K562 (cell line): ENCODE results near the gene AKR1C4. TPM values are rescaled to one million over a fixed set of nuclear protein-coding genes. Genes with fewer than 3 reads are reported as not detected.

Experiments used
- ATAC-seq: fragments of 200-7000 bp; cut with Tn5 transposase; 3 replicates; pipeline ENCODE4 v1.9.1; 2020; ENCODE audit warnings: moderate library complexity
- BruUV-seq: library from RNA; stranded (reverse); fragments of 400-500 nt; replicated peaks from 2 replicates; lab custom pipeline; 2021; lab: Mats Ljungman, UMichigan
- CTCF ChIA-PET: fragments of 300-600 bp; formaldehyde crosslinking; extraction: SDS; loops from one replicate; lab custom pipeline; 2021; ENCODE audit warnings: low intra/inter-chr PET ratio; lab: Yijun Ruan, JAX
- POLR2A ChIA-PET: fragments of 300-600, 350-650 bp; sonication (Branson Sonifier 250); formaldehyde crosslinking; extraction: SDS; loops from one replicate; lab custom pipeline; 2021; ENCODE audit warnings: antibody characterized with exemption, inconsistent platforms; lab: Yijun Ruan, JAX
- DNase-seq, 4 experiments: peaks; one replicate each; pipeline versions ENCODE4 v3.0.0 to v3.0.0-alpha.2; 2011 to 2018; ENCODE audit warnings: low spot score in 3 of 4, mixed read lengths in 3 of 4; ENCODE audit errors: extremely low read depth in 1 of 4
- FAIRE-seq: peaks from 2 replicates; lab custom pipeline; 2011; peaks lifted over from hg19 to GRCh38; lab: Jason Lieb, UNC
- H2AFZ ChIP-seq: 2 replicates; pipeline ENCODE4 v1.6.0; 2011; ENCODE audit warnings: low read depth, low read length, control low read depth, inconsistent platforms
- H3K27ac ChIP-seq: fragments of 200-600 bp; 3 replicates; pipeline ENCODE4 v1.8.0; 2011; ENCODE audit warnings: low read depth, mild to moderate bottlenecking, control low read depth, inconsistent platforms, low read length, moderate library complexity, mixed read lengths; ENCODE audit errors: extremely low read depth
- H3K27me3 ChIP-seq, 2 experiments: fragments of 300-600 bp in 1 of 2; 2 replicates in 1 of 2; 3 replicates in 1 of 2; pipeline versions ENCODE4 v1.6.0 to v1.8.0; 2011; ENCODE audit warnings: inconsistent platforms in 2 of 2, low read length in 2 of 2, mild to moderate bottlenecking in 1 of 2, mixed read lengths in 1 of 2, moderate library complexity in 1 of 2; ENCODE audit not compliant: control insufficient read depth in 2 of 2, insufficient read depth in 2 of 2
- H3K36me3 ChIP-seq: fragments of 300-600 bp; 3 replicates; pipeline ENCODE4 v1.8.0; 2011; ENCODE audit warnings: mild to moderate bottlenecking, low read length, inconsistent platforms; ENCODE audit not compliant: control insufficient read depth, insufficient read depth
- H3K4me1 ChIP-seq, 2 experiments: fragments of 200-600 bp in 1 of 2; replicated peaks in 1 of 2; 2 replicates in 1 of 2; 3 replicates in 1 of 2; pipeline versions ENCODE4 v1.5.1 to v1.8.0; 2011; ENCODE audit warnings: inconsistent platforms in 2 of 2, low read length in 2 of 2, mild to moderate bottlenecking in 1 of 2, mixed read lengths in 1 of 2, moderate library complexity in 1 of 2; ENCODE audit not compliant: control insufficient read depth in 2 of 2, insufficient read depth in 2 of 2
- H3K4me2 ChIP-seq: 2 replicates; pipeline ENCODE4 v1.6.1; 2011; ENCODE audit warnings: low read length, control low read depth, inconsistent platforms, mixed read lengths; ENCODE audit not compliant: insufficient read depth
- H3K4me3 ChIP-seq: fragments of 200-600 bp; sonication (generic), shearing (Covaris generic); 2 replicates; pipeline ENCODE4 v1.5.1; 2016; ENCODE audit warnings: control low read depth, inconsistent platforms
- H3K79me2 ChIP-seq: fragments of 200-600 bp; 3 replicates; pipeline ENCODE4 v1.8.0; 2011; ENCODE audit warnings: low read length, inconsistent platforms; ENCODE audit not compliant: control insufficient read depth, insufficient read depth
- H3K9ac ChIP-seq, 2 experiments: 2 replicates each; pipeline versions ENCODE4 v1.6.0 to v1.6.1; 2011; ENCODE audit warnings: low read depth in 2 of 2, low read length in 2 of 2, control low read depth in 1 of 2, inconsistent platforms in 1 of 2, mild to moderate bottlenecking in 1 of 2, mixed read lengths in 1 of 2; ENCODE audit not compliant: insufficient read depth in 1 of 2
- H3K9me1 ChIP-seq: one replicate; pipeline ENCODE4 v1.6.0; 2011; ENCODE audit warnings: inconsistent platforms, mild to moderate bottlenecking, low read length, moderate library complexity; ENCODE audit not compliant: control insufficient read depth, insufficient read depth
- H3K9me3 ChIP-seq: replicated peaks from 2 replicates; pipeline ENCODE4 v1.5.1; 2011; ENCODE audit warnings: low read depth, low read length, inconsistent platforms; ENCODE audit not compliant: control insufficient read depth, insufficient read depth
- H4K20me1 ChIP-seq: replicated peaks from 2 replicates; pipeline ENCODE4 v1.6.1; 2011; ENCODE audit warnings: low read length, inconsistent platforms, mixed read lengths; ENCODE audit not compliant: control insufficient read depth, insufficient read depth
- EP300 ChIP-seq: IDR thresholded peaks from 2 replicates; pipeline ENCODE4 v1.6.1; 2012; ENCODE audit warnings: low read length, improper control_type of control experiment
- ESRRB ChIP-seq: fragments of 250-450 bp; sonication (Bioruptor Pico); IDR thresholded peaks from 2 replicates; pipeline ENCODE4 v1.5.0; 2020; ENCODE audit warnings: mild to moderate bottlenecking, moderate library complexity, borderline replicate concordance
- ETS2 ChIP-seq: IDR thresholded peaks from 2 replicates; pipeline ENCODE4 v1.6.1; 2016; ENCODE audit warnings: borderline replicate concordance, missing genetic modification characterization, mild to moderate bottlenecking, moderate library complexity, missing compliant biosample characterization; ENCODE audit not compliant: poor library complexity, severe bottlenecking
- EWSR1 ChIP-seq: fragments of 450-650 bp; IDR thresholded peaks from 2 replicates; pipeline ENCODE4 v1.6.1; 2018; ENCODE audit warnings: borderline replicate concordance, mild to moderate bottlenecking, low read depth, moderate library complexity; ENCODE audit not compliant: partially characterized antibody
- FUS ChIP-seq: fragments of 200-400 bp; formaldehyde crosslinking; optimal IDR thresholded peaks from 2 replicates; pipeline ENCODE3; 2017; ENCODE audit warnings: low read depth, low read length
- MYBL2 ChIP-seq, 2 experiments: fragments of 450-650 bp in 1 of 2; sonication (generic) in 1 of 2; formaldehyde crosslinking in 1 of 2; IDR thresholded peaks; 2 replicates each; pipeline versions ENCODE4 v1.6.1 to v1.8.1; 2017 to 2022; ENCODE audit warnings: borderline replicate concordance in 1 of 2, inconsistent platforms in 1 of 2, low read depth in 1 of 2, mild to moderate bottlenecking in 1 of 2, missing genetic modification reagents in 1 of 2, moderate library complexity in 1 of 2
- SETDB1 ChIP-seq: IDR thresholded peaks from one replicate; pipeline ENCODE4 v1.6.1; 2012; ENCODE audit warnings: low read length, control low read depth, inconsistent platforms
- SP1 ChIP-seq: sonication (generic); formaldehyde crosslinking; IDR thresholded peaks from 2 replicates; pipeline ENCODE4 v1.8.1; 2022; ENCODE audit warnings: mild to moderate bottlenecking, missing genetic modification reagents
- TCFL5 ChIP-seq: fragments of 250-450 bp; sonication (Bioruptor Pico); conservative IDR thresholded peaks from 2 replicates; pipeline ENCODE4 v1.6.1; 2021; ENCODE audit warnings: mild to moderate bottlenecking, moderate library complexity, matching md5 sums
- ZNF436 ChIP-seq: fragments of 250-450, 450-650 bp; sonication (Bioruptor Pico); formaldehyde crosslinking; IDR thresholded peaks from 2 replicates; pipeline ENCODE4 v1.7.0; 2020; ENCODE audit warnings: mild to moderate bottlenecking
- ZSCAN32 ChIP-seq: fragments of 450-650 bp; formaldehyde crosslinking; IDR thresholded peaks from 2 replicates; pipeline ENCODE4 v1.4.0; 2020; ENCODE audit warnings: mild to moderate bottlenecking, moderate library complexity
- WGBS: fragments of 100-300 bp; shearing (Covaris generic); methylation state at CpG from one replicate; pipeline ENCODE4 v1.1.6; 2016; ENCODE audit warnings: low coverage, mixed read lengths; ENCODE audit not compliant: insufficient coverage; ENCODE audit errors: missing lambda C conversion rate; 5-methylcytosine and 5-hydroxymethylcytosine counted together
- in situ Hi-C: fragments of 300-500 bp; cut with MboI; formaldehyde crosslinking; loops from 4 replicates; pipeline ENCODE4 v1.15.0; 2018; ENCODE audit warnings: inconsistent platforms, mixed read lengths
- intact Hi-C: fragments of 100-400 bp; cut with micrococcal nuclease; formaldehyde crosslinking; loops from 2 replicates; pipeline ENCODE4 v1.14.2; 2022
- polyA plus RNA-seq, 8 experiments: library from polyadenylated mRNA; depleted of rRNA in 4 of 8; stranded (reverse) in 5 of 8; unstranded in 3 of 8; fragments of >200 nt; fragmentation: Nextera tagmentation in 2 of 8; fragmentation: Illumina TruSeq in 1 of 8; extraction: Ambion mirVana in 2 of 8; extraction: Trizol in 1 of 8; gene quantifications; 2 replicates each; pipeline versions ENCODE4 v1.2.1 to v1.2.3, GENCODE V29; 2011 to 2014; ENCODE audit warnings: inconsistent platforms in 1 of 8, missing spikeins in 1 of 8
- total RNA-seq, 7 experiments: library from RNA; depleted of rRNA in 6 of 7; stranded (reverse); fragments of >200 nt in 6 of 7; fragmentation: Illumina TruSeq in 2 of 7; extraction: Trizol in 2 of 7; gene quantifications; 2 replicates each; pipeline versions ENCODE4 v1.2.1 to v1.2.3, GENCODE V29; 2011 to 2021; ENCODE audit warnings: low replicate concordance in 1 of 7
- TF ChIP-seq, protein P1 (sequence below): fragments of 450-650 bp; formaldehyde crosslinking; IDR thresholded peaks from 2 replicates; pipeline ENCODE4 v1.4.0; 2020; ENCODE audit warnings: mild to moderate bottlenecking, moderate library complexity
- TF ChIP-seq, protein P2 (sequence below), 2 experiments: fragments of 450-650 bp; IDR thresholded peaks; 2 replicates each; pipeline ENCODE4 v1.6.1; 2016; ENCODE audit warnings: mild to moderate bottlenecking in 2 of 2, borderline replicate concordance in 1 of 2, low read depth in 1 of 2, moderate library complexity in 1 of 2

Gene AKR1C4
- total and polyA plus RNA-seq, 9 of the 15 experiments (the other 6 are each of a cell fraction or from before 2014, with no cell fraction given), result 0.13 TPM; not detected in 8

DNA sequence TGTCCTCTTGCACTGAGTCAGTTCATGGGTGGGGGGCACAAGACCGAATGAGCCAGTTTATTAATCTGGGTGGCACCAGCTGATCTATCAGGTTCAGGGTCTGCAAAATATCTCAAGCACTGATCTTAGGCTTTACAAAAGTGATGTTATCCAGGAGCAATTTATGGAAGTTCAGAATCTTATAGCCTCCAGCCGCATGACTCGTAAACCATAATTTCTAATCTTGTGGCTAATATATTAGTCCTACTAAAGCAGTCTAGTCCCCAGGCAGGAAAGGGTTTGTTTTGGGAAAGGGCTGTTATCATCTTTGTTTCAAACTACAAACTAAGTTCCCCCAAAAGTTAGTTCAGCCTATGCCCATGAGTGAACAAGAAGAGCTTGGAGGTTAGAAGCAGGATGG lies 45.6 kb upstream of the AKR1C4 start:
- in situ Hi-C loops (no loop called here), intact Hi-C loops (no loop called here)
- Histone ChIP-seq H3K9me3 (0 out of 2 replicates have a peak, but pooled peaks cover 2% of the 10 kb centered on the region), H3K27ac (no peak overlapping the region), H3K4me3 (no peak overlapping the region), H3K9ac (no peak overlapping the region), H3K4me1 (no peaks in the 10 kb centered on the region; a peak in 1 of 5 replicates), H3K36me3 (no peaks in the 10 kb centered on the region), H4K20me1 (no peaks in the 10 kb centered on the region), H3K4me2 (no peak overlapping the region), H2AFZ (no peak overlapping the region), H3K79me2 (no peaks in the 10 kb centered on the region), H3K27me3 (no peaks in the 10 kb centered on the region), H3K9me1 (no peaks in the 10 kb centered on the region)
- ChIA-PET POLR2A (no interaction called here), CTCF (no interaction called here)
- DNase-seq (no peak), ATAC-seq (no peak), FAIRE-seq (no peak)
- WGBS, result 66% methylated on average over 3 of the region's 3 CpGs
- BruUV-seq, result no TSS peak
- TF ChIP-seq, protein P1, sequence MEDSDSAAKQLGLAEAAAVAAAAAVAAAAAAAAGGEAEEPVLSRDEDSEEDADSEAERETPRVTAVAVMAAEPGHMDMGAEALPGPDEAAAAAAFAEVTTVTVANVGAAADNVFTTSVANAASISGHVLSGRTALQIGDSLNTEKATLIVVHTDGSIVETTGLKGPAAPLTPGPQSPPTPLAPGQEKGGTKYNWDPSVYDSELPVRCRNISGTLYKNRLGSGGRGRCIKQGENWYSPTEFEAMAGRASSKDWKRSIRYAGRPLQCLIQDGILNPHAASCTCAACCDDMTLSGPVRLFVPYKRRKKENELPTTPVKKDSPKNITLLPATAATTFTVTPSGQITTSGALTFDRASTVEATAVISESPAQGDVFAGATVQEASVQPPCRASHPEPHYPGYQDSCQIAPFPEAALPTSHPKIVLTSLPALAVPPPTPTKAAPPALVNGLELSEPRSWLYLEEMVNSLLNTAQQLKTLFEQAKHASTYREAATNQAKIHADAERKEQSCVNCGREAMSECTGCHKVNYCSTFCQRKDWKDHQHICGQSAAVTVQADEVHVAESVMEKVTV (CRISPR knock-in tag), result no peak
- TF ChIP-seq SETDB1, result no peak
- TF ChIP-seq MYBL2 (IDR thresholded peaks at IDR 0.05; ENCODE audit: low read depth), result no peak
- TF ChIP-seq MYBL2 (CRISPR knock-in tag; IDR thresholded peaks at IDR 0.05; ENCODE audit: borderline replicate concordance), result no peak
- no peak for TF ChIP-seq ETS2 (tag)
- TF ChIP-seq ZSCAN32 (CRISPR knock-in tag), result no peak
- TF ChIP-seq SP1 (CRISPR knock-in tag), result no peak
- no peak for TF ChIP-seq EWSR1
- no peak for TF ChIP-seq FUS
- TF ChIP-seq ZNF436 (CRISPR knock-in tag), result no peak
- TF ChIP-seq, protein P2, sequence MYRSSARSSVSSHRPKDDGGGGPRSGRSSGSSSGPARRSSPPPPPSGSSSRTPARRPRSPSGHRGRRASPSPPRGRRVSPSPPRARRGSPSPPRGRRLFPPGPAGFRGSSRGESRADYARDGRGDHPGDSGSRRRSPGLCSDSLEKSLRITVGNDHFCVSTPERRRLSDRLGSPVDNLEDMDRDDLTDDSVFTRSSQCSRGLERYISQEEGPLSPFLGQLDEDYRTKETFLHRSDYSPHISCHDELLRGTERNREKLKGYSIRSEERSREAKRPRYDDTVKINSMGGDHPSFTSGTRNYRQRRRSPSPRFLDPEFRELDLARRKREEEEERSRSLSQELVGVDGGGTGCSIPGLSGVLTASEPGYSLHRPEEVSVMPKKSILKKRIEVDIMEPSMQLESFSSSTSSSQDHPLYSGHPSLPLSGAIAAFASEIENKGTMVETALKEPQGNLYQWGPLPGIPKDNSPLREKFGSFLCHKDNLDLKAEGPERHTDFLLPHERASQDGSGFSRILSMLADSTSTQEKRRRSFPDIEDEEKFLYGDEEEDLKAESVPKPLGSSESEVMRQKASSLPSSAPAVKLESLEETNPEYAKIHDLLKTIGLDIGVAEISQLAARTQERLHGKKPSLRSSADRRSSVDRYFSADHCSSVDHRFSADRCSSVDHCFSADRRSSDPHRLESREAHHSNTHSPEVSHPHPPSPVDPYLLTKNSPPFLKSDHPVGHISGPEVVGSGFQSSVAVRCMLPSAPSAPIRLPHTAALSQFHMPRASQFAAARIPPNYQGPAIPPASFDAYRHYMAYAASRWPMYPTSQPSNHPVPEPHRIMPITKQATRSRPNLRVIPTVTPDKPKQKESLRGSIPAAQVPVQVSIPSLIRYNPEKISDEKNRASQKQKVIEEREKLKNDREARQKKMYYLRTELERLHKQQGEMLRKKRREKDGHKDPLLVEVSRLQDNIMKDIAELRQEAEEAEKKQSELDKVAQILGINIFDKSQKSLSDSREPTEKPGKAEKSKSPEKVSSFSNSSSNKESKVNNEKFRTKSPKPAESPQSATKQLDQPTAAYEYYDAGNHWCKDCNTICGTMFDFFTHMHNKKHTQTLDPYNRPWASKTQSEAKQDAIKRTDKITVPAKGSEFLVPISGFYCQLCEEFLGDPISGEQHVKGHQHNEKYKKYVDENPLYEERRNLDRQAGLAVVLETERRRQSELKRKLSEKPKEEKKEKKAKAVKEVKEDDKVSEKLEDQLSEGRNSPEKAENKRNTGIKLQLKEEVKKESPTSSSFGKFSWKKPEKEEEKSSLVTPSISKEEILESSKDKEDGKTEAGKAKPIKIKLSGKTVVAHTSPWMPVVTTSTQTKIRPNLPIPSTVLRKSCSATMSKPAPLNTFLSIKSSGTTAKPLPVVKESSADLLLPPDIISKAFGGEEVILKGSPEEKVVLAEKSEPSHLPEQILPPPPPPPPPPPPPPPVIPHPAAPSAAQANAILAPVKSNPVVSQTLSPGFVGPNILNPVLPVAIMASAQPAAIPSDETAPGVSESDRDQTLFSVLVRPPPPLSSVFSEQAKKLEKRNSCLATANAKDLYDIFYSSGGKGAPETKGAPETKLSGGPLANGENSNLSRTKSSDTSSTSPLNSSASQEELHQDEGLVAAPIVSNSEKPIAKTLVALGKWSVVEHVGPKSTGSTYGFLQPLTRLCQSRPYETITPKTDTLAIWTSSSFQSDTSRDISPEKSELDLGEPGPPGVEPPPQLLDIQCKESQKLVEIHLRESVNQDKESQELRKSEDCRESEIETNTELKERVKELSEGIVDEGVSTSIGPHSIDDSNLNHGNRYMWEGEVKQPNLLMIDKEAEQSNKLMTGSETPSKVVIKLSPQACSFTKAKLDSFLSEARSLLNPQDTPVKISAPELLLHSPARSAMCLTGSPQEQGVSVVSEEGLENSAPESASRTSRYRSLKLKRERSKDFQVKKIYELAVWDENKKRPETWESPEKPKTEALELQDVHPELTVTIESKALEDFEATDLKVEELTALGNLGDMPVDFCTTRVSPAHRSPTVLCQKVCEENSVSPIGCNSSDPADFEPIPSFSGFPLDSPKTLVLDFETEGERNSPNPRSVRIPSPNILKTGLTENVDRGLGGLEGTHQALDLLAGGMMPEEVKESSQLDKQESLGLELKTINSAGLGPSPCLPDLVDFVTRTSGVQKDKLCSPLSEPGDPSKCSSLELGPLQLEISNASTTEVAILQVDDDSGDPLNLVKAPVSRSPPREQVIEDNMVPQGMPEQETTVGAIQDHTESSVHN (IDR thresholded peaks at IDR 0.05; ENCODE audit: borderline replicate concordance in 1 of 2, low read depth in 1 of 2), result no peak
- no peak for TF ChIP-seq ESRRB (CRISPR knock-in tag)
- no peak for TF ChIP-seq TCFL5 (CRISPR knock-in tag)
- TF ChIP-seq EP300, result no peak
